ENCODE results near the gene FBXO31. TPM values are rescaled to one million over a fixed set of nuclear protein-coding genes. Genes with fewer than 3 reads are reported as not detected.
A peak's percentile ranks its signal among the peaks of the same experiment; 100 is the strongest.

FBXO31 gene
- polyA plus RNA-seq (ENCODE audit: insufficient read length in 10 of 10) = 10 to 100 TPM; 20.7 to 25.7 (median 24.0) TPM
- long read RNA-seq, donor 1, full-length matches to known transcripts = 1 of 1 reads
- long read RNA-seq, donor 1, partial matches to known transcripts = 0 of 1 reads
- long read RNA-seq, donor 1, other reads (novel, unspliced or antisense) = 0 of 1 reads
- long read RNA-seq, donor 2, full-length matches to known transcripts = 1 of 1 reads
- long read RNA-seq, donor 2, partial matches to known transcripts = 0 of 1 reads
- long read RNA-seq, donor 2, other reads (novel, unspliced or antisense) = 0 of 1 reads
- long read RNA-seq, donor 3 = 0 reads
- long read RNA-seq, donor 4, partial matches to known transcripts = 5 of 70 reads
- long read RNA-seq, donor 4, other reads (novel, unspliced or antisense) = 65 of 70 reads
- long read RNA-seq, donor 5, full-length matches to known transcripts = 1 of 9 reads
- long read RNA-seq, donor 5, partial matches to known transcripts = 8 of 9 reads
- long read RNA-seq, donor 5, other reads (novel, unspliced or antisense) = 0 of 9 reads
- long read RNA-seq, donor 6, full-length matches to known transcripts = 1 of 1 reads
- long read RNA-seq, donor 6, partial matches to known transcripts = 0 of 1 reads
- long read RNA-seq, donor 6, other reads (novel, unspliced or antisense) = 0 of 1 reads
- long read RNA-seq, donor 7, full-length matches to known transcripts = 1 of 6 reads
- long read RNA-seq, donor 7, partial matches to known transcripts = 5 of 6 reads
- long read RNA-seq, donor 7, other reads (novel, unspliced or antisense) = 0 of 6 reads
- long read RNA-seq, donor 8, full-length matches to known transcripts = 4 of 4 reads
- long read RNA-seq, donor 8, partial matches to known transcripts = 0 of 4 reads
- long read RNA-seq, donor 8, other reads (novel, unspliced or antisense) = 0 of 4 reads
- long read RNA-seq, donor 9 = 0 reads

- DNase-seq = peak; percentile 94 to 97 (median 94)
Observed at GRCh38 chr16:87383505-87384161, at the start of gene FBXO31. Gene FBXO31, minus strand, starts transcription at chr16:87383776. Its CDS starts 32 bp downstream, at chr16:87383744.

- DNase-seq = no peak
Observed at GRCh38 chr16:87432330-87432915, 48.8 kb upstream of the FBXO31 start.

DNA sequence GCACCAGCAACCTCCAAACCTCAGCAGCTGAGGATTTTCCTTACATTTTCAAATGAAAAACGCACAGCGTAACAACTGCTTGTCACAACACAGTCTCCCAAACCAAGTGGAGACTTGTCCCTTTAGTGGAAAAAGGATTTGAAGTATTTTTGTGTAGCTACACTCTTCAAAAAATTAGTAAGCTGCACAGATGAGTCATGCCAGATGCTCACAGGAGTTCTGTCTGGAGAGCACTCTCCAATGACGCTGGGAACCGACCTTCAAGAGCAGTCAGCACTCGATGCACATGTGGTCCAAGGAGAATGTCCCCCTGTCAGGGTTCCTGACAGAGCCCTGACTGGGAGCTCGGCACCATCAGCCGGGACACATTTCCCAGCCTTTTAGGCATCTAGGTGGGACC, 48.4 kb upstream of the FBXO31 start:
- DNase-seq = peak in 1 of 3 donors; percentile 52

DNA sequence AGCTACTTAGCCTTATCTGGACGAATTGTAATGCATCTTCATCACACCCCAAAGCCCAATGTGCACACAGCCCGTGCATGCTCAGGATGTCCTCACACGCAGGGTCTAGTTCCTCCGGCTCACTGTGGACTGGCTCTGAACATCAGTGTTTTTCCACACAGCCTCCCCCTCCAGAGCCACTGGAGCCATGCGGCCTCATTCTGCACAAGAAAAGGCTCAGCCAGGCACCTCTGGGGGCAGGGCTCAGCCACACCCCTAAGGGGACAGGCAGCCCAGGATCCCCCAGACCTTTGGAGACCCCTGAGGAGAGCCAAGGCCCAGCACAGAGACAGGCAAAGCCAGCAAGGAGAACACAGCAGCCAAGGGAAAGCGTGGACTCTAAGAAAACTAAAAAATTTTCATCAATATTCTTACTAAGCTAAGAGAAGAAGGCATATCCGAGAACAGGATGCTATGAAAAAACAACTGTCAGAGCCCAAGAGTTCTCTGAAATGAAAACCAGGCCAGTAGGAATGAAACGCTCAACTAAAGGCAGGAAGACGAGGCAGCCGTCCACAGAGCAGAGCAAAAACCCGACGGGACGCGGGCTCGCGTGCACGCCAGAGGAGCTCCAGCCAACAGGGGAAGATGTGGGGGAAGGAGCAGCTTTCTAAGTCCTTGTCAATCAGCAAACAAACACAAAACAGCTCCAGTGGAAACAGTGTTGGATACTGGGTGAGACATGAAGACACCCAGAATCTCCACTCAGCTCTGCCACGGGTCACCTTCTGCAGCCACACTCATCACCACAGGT, 43.0 kb upstream of the FBXO31 start:
- no peak for DNase-seq

DNA sequence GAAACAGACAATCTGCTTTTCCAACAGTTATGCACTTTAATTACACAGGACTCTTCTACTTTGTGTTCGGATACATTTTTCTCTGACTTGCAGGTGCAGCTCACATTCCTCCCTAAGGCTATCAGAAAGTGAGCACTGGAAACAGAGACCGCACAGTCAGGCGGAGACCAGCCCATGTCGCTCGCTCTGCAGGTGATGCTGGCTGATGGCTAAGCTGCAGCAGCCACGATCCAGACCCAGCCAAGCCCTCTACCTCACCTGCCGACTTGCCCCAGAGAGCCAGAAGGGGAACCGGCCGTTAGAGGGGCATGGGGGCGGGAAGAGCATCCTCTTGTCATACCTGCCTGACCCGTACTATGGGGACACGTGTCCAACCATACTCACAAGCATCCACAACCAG, 42.4 kb upstream of the FBXO31 start:
- DNase-seq = no peak

GRCh38 chr16:87424266-87424665, 40.7 kb upstream of the FBXO31 start:
- no peak for DNase-seq

DNA sequence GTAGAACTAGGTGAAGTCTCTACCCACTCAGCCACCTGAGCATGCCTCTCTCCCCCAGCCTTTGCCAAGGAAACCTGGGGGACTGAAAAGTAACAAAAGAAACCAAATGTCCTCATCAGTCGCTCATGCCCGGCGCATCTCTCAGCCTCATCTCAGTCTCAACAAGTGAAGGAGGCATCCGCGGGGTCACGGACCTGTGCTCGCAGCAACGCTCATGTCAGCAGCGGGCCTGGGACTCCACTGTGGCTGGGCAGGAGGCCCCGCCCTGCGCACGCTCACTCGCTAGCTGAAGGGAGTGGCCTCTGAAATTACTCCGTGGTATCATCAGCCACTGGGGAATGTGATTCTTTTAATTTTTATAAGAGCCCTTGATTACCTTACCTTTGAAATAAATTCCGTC, 39.9 kb upstream of the FBXO31 start:
- no peak for DNase-seq

DNA sequence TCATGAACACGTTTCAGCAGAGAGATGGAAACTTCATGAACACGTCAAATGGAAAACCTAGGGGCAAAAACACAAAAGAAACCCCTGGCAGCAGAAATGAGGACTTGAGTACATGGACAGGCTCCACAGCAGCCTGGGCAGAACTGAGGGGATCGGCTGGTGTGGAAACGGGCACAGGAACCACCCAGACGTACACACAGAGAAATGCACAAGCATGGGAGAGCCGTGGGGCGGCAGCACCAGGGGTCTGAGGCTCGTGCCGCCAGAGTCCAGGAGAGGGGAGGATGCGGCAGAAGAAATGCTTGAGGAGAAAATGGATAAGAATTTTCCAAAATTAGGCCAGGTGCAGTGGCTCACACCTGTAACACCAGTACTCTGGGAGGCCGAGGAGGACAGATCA, 38.5 kb upstream of the FBXO31 start:
- DNase-seq = no peak

GRCh38 chr16:87421003-87421912, 37.7 kb upstream of the FBXO31 start:
- no peak for DNase-seq

DNA sequence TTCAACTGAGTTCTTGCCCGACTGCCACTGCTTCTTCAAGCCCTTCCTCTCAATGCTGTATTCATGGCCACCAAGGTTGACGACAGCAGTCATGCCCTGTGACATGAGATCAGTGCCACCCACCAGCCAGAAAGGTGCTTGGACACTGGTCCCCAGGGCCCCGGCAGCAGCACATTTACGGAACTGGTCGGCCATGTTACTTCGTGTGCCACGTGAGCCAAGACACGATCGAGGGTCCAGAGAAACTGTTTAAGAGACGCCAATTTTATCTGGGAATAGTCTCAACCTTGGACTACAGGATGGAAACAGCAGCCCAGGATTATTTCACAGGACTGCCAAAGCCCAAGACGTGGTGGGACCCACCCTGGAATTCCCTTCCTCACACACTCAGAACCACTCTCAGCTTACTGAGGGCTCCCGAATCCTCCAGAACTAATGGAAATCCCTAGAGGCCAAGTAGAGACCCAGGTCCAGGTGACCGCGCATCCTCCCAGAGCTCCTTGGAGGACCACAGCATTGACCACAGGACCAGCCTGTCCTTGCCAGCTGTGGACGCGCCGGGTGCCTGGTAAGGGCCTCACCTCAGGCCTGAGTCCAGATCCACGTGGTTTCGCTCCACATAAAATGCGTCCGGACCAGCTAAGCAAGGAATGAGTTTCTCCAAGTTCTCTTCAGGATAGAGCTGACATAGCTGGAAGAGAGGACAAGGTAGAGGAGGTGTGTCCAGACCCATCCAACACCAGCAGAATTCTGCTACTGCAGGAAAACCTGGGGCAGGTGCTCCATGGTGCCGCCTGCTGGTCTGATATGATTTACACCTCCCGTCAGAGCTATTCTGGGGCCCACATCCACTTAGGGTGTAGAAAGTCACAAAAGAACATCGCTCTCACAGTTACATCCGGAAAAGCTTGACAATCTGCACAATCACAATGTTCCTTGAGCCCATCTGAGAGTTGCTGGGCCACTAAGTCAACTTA, 36.7 kb upstream of the FBXO31 start:
- peak in 1 of 3 donors; percentile 34 for DNase-seq

DNA sequence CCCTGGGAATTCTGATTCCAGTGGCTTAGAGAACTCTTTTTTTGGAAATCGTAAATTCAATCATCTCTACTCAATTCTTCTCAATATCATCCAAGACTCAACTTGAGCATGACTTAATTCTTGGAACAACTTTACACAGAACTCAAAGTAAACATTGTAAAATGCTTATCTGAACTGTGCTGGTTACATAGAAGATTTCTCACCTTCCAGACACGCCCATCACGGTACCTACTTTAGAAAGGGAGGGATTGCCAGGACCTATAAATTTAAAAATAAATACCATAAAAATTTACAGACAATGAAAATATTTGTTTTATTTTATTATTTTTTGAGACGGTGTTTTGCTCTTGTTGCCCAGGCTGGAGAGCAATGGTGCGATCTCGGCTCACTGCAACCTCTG, 35.1 kb upstream of the FBXO31 start:
- DNase-seq = no peak

GRCh38 chr16:87418216-87418615, 34.6 kb upstream of the FBXO31 start:
- DNase-seq = no peak

- DNase-seq = no peak
Observed at GRCh38 chr16:87417528-87417910, 33.9 kb upstream of the FBXO31 start.

- peak in 2 of 3 donors; percentile 21 to 65 for DNase-seq
Observed at GRCh38 chr16:87416826-87417527, 33.4 kb upstream of the FBXO31 start.

GRCh38 chr16:87415441-87415840, 31.9 kb upstream of the FBXO31 start:
- no peak for DNase-seq

DNA sequence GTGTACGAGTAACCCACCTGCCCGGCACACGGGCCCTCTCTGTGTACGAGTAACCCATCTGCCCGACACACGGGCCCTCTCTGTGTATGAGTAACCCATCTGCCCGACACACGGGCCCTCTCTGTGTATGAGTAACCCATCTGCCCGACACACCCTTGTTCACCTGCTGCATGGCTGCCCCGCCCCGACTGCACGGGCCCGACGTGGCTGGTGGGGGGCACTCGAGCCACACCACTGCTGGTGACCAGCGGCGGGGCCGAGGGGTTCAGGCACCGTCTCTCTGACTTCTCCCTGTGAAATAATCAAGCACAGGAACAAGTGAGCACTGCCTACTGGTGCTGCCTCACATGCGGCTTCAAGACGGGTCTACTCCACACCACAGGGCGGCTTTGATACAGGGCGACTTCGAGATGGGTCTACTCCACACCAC, 30.7 kb upstream of the FBXO31 start:
- DNase-seq = no peak

DNA sequence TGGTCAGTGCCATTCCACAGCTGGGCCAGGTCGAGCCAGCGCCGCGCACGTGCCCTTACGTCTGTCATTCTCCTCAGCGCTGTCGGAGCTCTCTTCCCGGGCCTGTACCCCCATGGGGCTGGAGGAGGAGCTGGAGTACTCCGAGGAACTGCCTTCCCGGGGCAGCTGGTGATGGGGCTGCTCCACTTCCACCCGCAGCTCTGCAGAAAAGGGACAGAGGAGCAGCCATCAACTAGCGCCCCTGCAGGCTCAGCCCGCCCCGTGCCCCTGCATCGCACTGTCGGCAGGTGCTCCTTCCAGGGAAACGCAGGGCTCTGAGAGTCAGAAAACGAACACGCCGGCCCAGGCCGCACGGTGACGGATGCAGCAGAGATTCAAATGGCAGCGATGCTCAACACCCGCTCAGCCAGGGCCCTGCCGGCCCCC, 29.4 kb upstream of the FBXO31 start:
- DNase-seq = no peak
